Activated naive CD8-positive, alpha-beta T cell treated with anti-CD3 and anti-CD28 coated beads, Interleukin-2, amount 10 ng/mL, durations not matched to agents 7 days and 5 days (primary cell): Measurements from ENCODE around the gene YIPF2. TPM values are rescaled to one million over a fixed set of nuclear protein-coding genes. Genes with fewer than 3 reads are reported as not detected.
A peak's percentile ranks its signal among the peaks of the same experiment; 100 is the strongest.
"Not testable (repeated sequence)": the region's sequence is repeated elsewhere in the genome, so short reads cannot be mapped to it uniquely, and the experiment has no call there.

Experiments
- ATAC-seq: fragments of 150-1000 bp; cut with Tn5 transposase; one replicate; pipeline ENCODE4 v1.10.0; 2021; ENCODE audit warnings: low read depth, moderate library complexity
- POLR2A ChIA-PET: fragments of 350-600 bp; sonication (Branson Sonifier 250); formaldehyde crosslinking; loops from one replicate; lab custom pipeline; 2021; ENCODE audit warnings: antibody characterized with exemption; lab: Charles Lee
- DNase-seq: peaks from one replicate; pipeline ENCODE4 v3.0.0; 2021
- H3K27ac Mint-ChIP-seq: one replicate; pipeline ENCODE4 v1.8.0; 2022; ENCODE audit warnings: mild to moderate bottlenecking, mixed read lengths
- H3K27me3 Mint-ChIP-seq: one replicate; pipeline ENCODE4 v1.8.0; 2022; ENCODE audit warnings: mild to moderate bottlenecking, moderate library complexity, mixed read lengths
- H3K36me3 Mint-ChIP-seq: one replicate; pipeline ENCODE4 v1.8.0; 2021; ENCODE audit warnings: mild to moderate bottlenecking, mixed read lengths
- H3K4me1 Mint-ChIP-seq: one replicate; pipeline ENCODE4 v1.8.0; 2021; ENCODE audit warnings: mixed read lengths
- H3K4me3 Mint-ChIP-seq: one replicate; pipeline ENCODE4 v1.8.0; 2022; ENCODE audit warnings: mild to moderate bottlenecking, moderate library complexity, mixed read lengths
- H3K9me3 Mint-ChIP-seq: one replicate; pipeline ENCODE4 v1.8.0; 2021; ENCODE audit warnings: mixed read lengths
- total RNA-seq, 2 experiments: library from RNA; stranded (reverse); gene quantifications; one replicate each; pipeline ENCODE4 v1.2.3, GENCODE V29; 2021

YIPF2 gene
- total RNA-seq, 2 experiments from 2014 or later, result 21.7 to 24.7 TPM

GRCh38 chr19:10892256-10892655 lies 36.2 kb downstream of the YIPF2 start:
- POLR2A ChIA-PET, result no interaction called here
- H3K27me3 Mint-ChIP-seq, result no peaks in the 10 kb centered on the region
- no peaks in the 10 kb centered on the region for H3K36me3 Mint-ChIP-seq
- no peak overlapping the region for H3K4me3 Mint-ChIP-seq
- no peak overlapping the region for H3K27ac Mint-ChIP-seq
- H3K9me3 Mint-ChIP-seq, result no peaks in the 10 kb centered on the region
- DNase-seq, result no peak
- peaks cover 4% of the 10 kb centered on the region for H3K4me1 Mint-ChIP-seq
- ATAC-seq, result no peak

GRCh38 chr19:10891405-10892086 lies 36.9 kb downstream of the YIPF2 start:
- DNase-seq (no peak), ATAC-seq (no peak)
- Mint-ChIP-seq H3K9me3 (no peaks in the 10 kb centered on the region), H3K27ac (no peak overlapping the region), H3K27me3 (no peaks in the 10 kb centered on the region), H3K4me1 (peaks cover 4% of the 10 kb centered on the region), H3K36me3 (no peaks in the 10 kb centered on the region), H3K4me3 (no peak overlapping the region)
- POLR2A ChIA-PET, result interaction anchor here (0.6 kb wide), 1 partner anchor 21 kb away, joined by 3 read pairs; no protein-coding TSS in a partner anchor

GRCh38 chr19:10889880-10890279 lies 38.6 kb downstream of the YIPF2 start:
- H3K27me3 Mint-ChIP-seq, result no peaks in the 10 kb centered on the region
- no peak overlapping the region for H3K4me3 Mint-ChIP-seq
- DNase-seq, result no peak
- no peaks in the 10 kb centered on the region for H3K9me3 Mint-ChIP-seq
- POLR2A ChIA-PET, result no interaction called here
- H3K27ac Mint-ChIP-seq, result no peak overlapping the region
- H3K36me3 Mint-ChIP-seq, result no peaks in the 10 kb centered on the region
- no peak for ATAC-seq
- peaks cover 4% of the 10 kb centered on the region for H3K4me1 Mint-ChIP-seq

GRCh38 chr19:10888421-10888866 lies 40.0 kb downstream of the YIPF2 start:
- H3K27me3 Mint-ChIP-seq, result no peaks in the 10 kb centered on the region
- POLR2A ChIA-PET, result no interaction called here
- no peaks in the 10 kb centered on the region for H3K36me3 Mint-ChIP-seq
- H3K4me3 Mint-ChIP-seq, result no peak overlapping the region
- no peaks in the 10 kb centered on the region for H3K9me3 Mint-ChIP-seq
- no peak for DNase-seq
- ATAC-seq, result no peak
- no peak overlapping the region for H3K27ac Mint-ChIP-seq
- peaks cover 4% of the 10 kb centered on the region for H3K4me1 Mint-ChIP-seq

- H3K4me1 Mint-ChIP-seq, result peaks cover 4% of the 10 kb centered on the region
- no peaks in the 10 kb centered on the region for H3K27me3 Mint-ChIP-seq
- H3K9me3 Mint-ChIP-seq, result no peaks in the 10 kb centered on the region
- POLR2A ChIA-PET, result no interaction called here
- H3K27ac Mint-ChIP-seq, result no peak overlapping the region
- DNase-seq, result no peak
- ATAC-seq, result no peak
- H3K4me3 Mint-ChIP-seq, result no peak overlapping the region
- no peaks in the 10 kb centered on the region for H3K36me3 Mint-ChIP-seq
Measured at GRCh38 chr19:10887616-10888367, 40.6 kb downstream of the YIPF2 start.

- POLR2A ChIA-PET, result interaction anchor here (0.6 to 0.7 kb wide), 2 partner anchors 27 to 69 kb away, joined by 3 read pairs; no protein-coding TSS in a partner anchor
- H3K27ac Mint-ChIP-seq, result no peak overlapping the region
- no peaks in the 10 kb centered on the region for H3K9me3 Mint-ChIP-seq
- no peaks in the 10 kb centered on the region for H3K36me3 Mint-ChIP-seq
- ATAC-seq (no peak), DNase-seq (no peak)
- peaks cover 5% of the 10 kb centered on the region for H3K4me1 Mint-ChIP-seq
- no peaks in the 10 kb centered on the region for H3K27me3 Mint-ChIP-seq
- no peak overlapping the region for H3K4me3 Mint-ChIP-seq
Measured at GRCh38 chr19:10885201-10886169, 43.0 kb downstream of the YIPF2 start.

GRCh38 chr19:10884274-10884673 lies 44.2 kb downstream of the YIPF2 start:
- Mint-ChIP-seq H3K4me1 (peaks cover 6% of the 10 kb centered on the region), H3K36me3 (no peaks in the 10 kb centered on the region), H3K27ac (no peak overlapping the region), H3K4me3 (no peak overlapping the region), H3K9me3 (no peaks in the 10 kb centered on the region), H3K27me3 (no peaks in the 10 kb centered on the region)
- ATAC-seq (no peak), DNase-seq (no peak)
- POLR2A ChIA-PET, result no interaction called here

- DNase-seq (no peak), ATAC-seq (no peak)
- Mint-ChIP-seq H3K4me1 (peaks cover 14% of the 10 kb centered on the region), H3K9me3 (no peaks in the 10 kb centered on the region), H3K27me3 (no peaks in the 10 kb centered on the region), H3K27ac (no peak overlapping the region), H3K4me3 (no peak overlapping the region), H3K36me3 (no peaks in the 10 kb centered on the region)
- POLR2A ChIA-PET, result no interaction called here
Measured at GRCh38 chr19:10882108-10882457, 46.4 kb downstream of the YIPF2 start.

- ATAC-seq, result no peak
- Mint-ChIP-seq H3K9me3 (no peaks in the 10 kb centered on the region), H3K4me1 (peaks cover 17% of the 10 kb centered on the region), H3K4me3 (no peak overlapping the region), H3K36me3 (no peaks in the 10 kb centered on the region), H3K27ac (no peak overlapping the region), H3K27me3 (no peaks in the 10 kb centered on the region)
- POLR2A ChIA-PET, result interaction anchor here (0.6 kb wide), 1 partner anchor 122 kb away, joined by 4 read pairs; no protein-coding TSS in a partner anchor
- DNase-seq, result no peak
Measured at GRCh38 chr19:10881403-10882107, 46.9 kb downstream of the YIPF2 start.

GRCh38 chr19:10878253-10878652 lies 50.2 kb downstream of the YIPF2 start:
- Mint-ChIP-seq H3K9me3 (no peaks in the 10 kb centered on the region), H3K27me3 (no peaks in the 10 kb centered on the region), H3K27ac (peak overlapping the region; percentile 78), H3K4me1 (peaks cover 23% of the 10 kb centered on the region), H3K4me3 (peak overlapping the region; percentile 25), H3K36me3 (no peaks in the 10 kb centered on the region)
- DNase-seq, result no peak
- no peak for ATAC-seq
- POLR2A ChIA-PET, result no interaction called here

- H3K36me3 Mint-ChIP-seq, ATAC-seq, DNase-seq, H3K9me3 Mint-ChIP-seq, POLR2A ChIA-PET, H3K4me3 Mint-ChIP-seq, H3K27me3 Mint-ChIP-seq: not testable (repeated sequence)
- Mint-ChIP-seq H3K4me1 (peaks cover 27% of the 10 kb centered on the region), H3K27ac (peak overlapping the region; percentile 78)
Measured at GRCh38 chr19:10877608-10878007, 50.8 kb downstream of the YIPF2 start.

- Mint-ChIP-seq H3K4me3 (no peak overlapping the region), H3K4me1 (peaks cover 27% of the 10 kb centered on the region), H3K27ac (no peak overlapping the region), H3K27me3 (no peaks in the 10 kb centered on the region), H3K36me3 (peaks cover 1% of the 10 kb centered on the region), H3K9me3 (no peaks in the 10 kb centered on the region)
- POLR2A ChIA-PET, result interaction anchor here (0.6 kb wide), 1 partner anchor 22 kb away, joined by 3 read pairs; no protein-coding TSS in a partner anchor
- DNase-seq, result no peak
- ATAC-seq, result no peak
Measured at GRCh38 chr19:10876459-10877240, 51.8 kb downstream of the YIPF2 start.
